Endothelial cell of umbilical vein (primary cell): ENCODE data around the gene MICAL3. TPM values are rescaled to one million over a fixed set of nuclear protein-coding genes. Genes with fewer than 3 reads are reported as not detected.

Source experiments
- BruUV-seq: library from RNA; stranded (reverse); fragments of 400-500 nt; replicated peaks from 2 replicates; lab custom pipeline; 2021; lab: Mats Ljungman, UMichigan
- CTCF ChIA-PET: fragments of 300-600, 350-600 bp; sonication (Branson Sonifier 250); formaldehyde crosslinking; loops from one replicate; lab custom pipeline; 2021; ENCODE audit warnings: antibody characterized with exemption, inconsistent platforms; lab: Charles Lee
- POLR2A ChIA-PET: fragments of 300-600, 350-600 bp; sonication (Branson Sonifier 250); formaldehyde crosslinking; loops from one replicate; lab custom pipeline; 2021; ENCODE audit warnings: antibody characterized with exemption, inconsistent platforms; lab: Charles Lee
- DNase-seq: peaks from one replicate; pipeline ENCODE4 v3.0.0-alpha.2; 2011; ENCODE audit warnings: low read depth, low spot score
- FAIRE-seq: peaks from 2 replicates; lab custom pipeline; 2011; peaks lifted over from hg19 to GRCh38; lab: Jason Lieb, UNC
- H2AFZ ChIP-seq: 2 replicates; pipeline ENCODE4 v1.6.0; 2012; ENCODE audit warnings: low read depth, low read length, control low read depth, inconsistent platforms
- H3K27ac ChIP-seq: 2 replicates; pipeline ENCODE4 v1.5.1; 2011; ENCODE audit warnings: low read depth, mild to moderate bottlenecking, control low read depth, low read length, moderate library complexity; ENCODE audit not compliant: insufficient read depth
- H3K27me3 ChIP-seq, 2 experiments: 2 replicates each; pipeline versions ENCODE4 v1.6.0 to v1.6.1; 2011; ENCODE audit warnings: low read length in 2 of 2, mixed read lengths in 1 of 2; ENCODE audit not compliant: control insufficient read depth in 2 of 2, insufficient read depth in 2 of 2
- H3K36me3 ChIP-seq, 2 experiments: 2 replicates in 1 of 2; 3 replicates in 1 of 2; pipeline ENCODE4 v1.5.1; 2011; ENCODE audit warnings: low read length in 2 of 2, mild to moderate bottlenecking in 1 of 2, moderate library complexity in 1 of 2; ENCODE audit not compliant: control insufficient read depth in 2 of 2, insufficient read depth in 2 of 2; ENCODE audit errors: extremely low read depth in 1 of 2
- H3K4me1 ChIP-seq: 3 replicates; pipeline ENCODE4 v1.5.1; 2011; ENCODE audit warnings: mild to moderate bottlenecking, low read length; ENCODE audit not compliant: control insufficient read depth, insufficient read depth; ENCODE audit errors: extremely low read depth
- H3K4me2 ChIP-seq: 2 replicates; pipeline ENCODE4 v1.6.1; 2011; ENCODE audit warnings: low read length, control low read depth, mixed read lengths; ENCODE audit not compliant: insufficient read depth
- H3K4me3 ChIP-seq, 3 experiments: fragments of 200-600 bp in 1 of 3; sonication (generic), shearing (Covaris generic) in 1 of 3; replicated peaks in 1 of 3; 2 replicates each; pipeline ENCODE4 v1.5.1; 2011 to 2016; ENCODE audit warnings: control low read depth in 3 of 3, low read length in 3 of 3, mild to moderate bottlenecking in 2 of 3, inconsistent platforms in 1 of 3, low read depth in 1 of 3, moderate library complexity in 1 of 3; ENCODE audit not compliant: insufficient read depth in 1 of 3
- H3K79me2 ChIP-seq: 2 replicates; pipeline ENCODE4 v1.6.0; 2012; ENCODE audit warnings: low read length, inconsistent platforms; ENCODE audit not compliant: control insufficient read depth, insufficient read depth
- H3K9ac ChIP-seq: replicated peaks from 2 replicates; pipeline ENCODE3; 2011; ENCODE audit warnings: low read length, control low read depth; ENCODE audit not compliant: insufficient read depth; ENCODE audit errors: extremely low read depth
- H3K9me1 ChIP-seq: replicated peaks from 3 replicates; pipeline ENCODE4 v1.6.0; 2011; ENCODE audit warnings: mild to moderate bottlenecking, low read length; ENCODE audit not compliant: control insufficient read depth, insufficient read depth; ENCODE audit errors: extremely low read depth
- H3K9me3 ChIP-seq: replicated peaks from 2 replicates; pipeline ENCODE4 v1.5.1; 2012; ENCODE audit warnings: low read length, inconsistent platforms; ENCODE audit not compliant: control insufficient read depth, insufficient read depth
- H4K20me1 ChIP-seq: replicated peaks from 2 replicates; pipeline ENCODE3; 2011; ENCODE audit warnings: mild to moderate bottlenecking, low read length; ENCODE audit not compliant: control insufficient read depth, insufficient read depth; ENCODE audit errors: extremely low read depth
- CTCF ChIP-seq, 2 donors: IDR thresholded peaks; 1 replicate in 1 of 2; 2 replicates in 1 of 2; pipeline ENCODE4 v1.5.1; 2011; ENCODE audit warnings: low read length in 2 of 2, mild to moderate bottlenecking in 2 of 2, moderate library complexity in 2 of 2, control low read depth in 1 of 2, inconsistent platforms in 1 of 2, low read depth in 1 of 2; ENCODE audit not compliant: insufficient read depth in 1 of 2; ENCODE audit errors: extremely low read depth in 1 of 2
- EZH2 ChIP-seq: IDR thresholded peaks from 2 replicates; pipeline ENCODE4 v1.6.1; 2012; ENCODE audit warnings: borderline replicate concordance, low read depth, mild to moderate bottlenecking, moderate library complexity, low read length, inconsistent platforms; ENCODE audit not compliant: severe bottlenecking
- FOS ChIP-seq: IDR thresholded peaks from 2 replicates; pipeline ENCODE4 v1.6.1; 2011; ENCODE audit warnings: mild to moderate bottlenecking, low read length, moderate library complexity, borderline replicate concordance; ENCODE audit not compliant: insufficient read depth
- GATA2 ChIP-seq: IDR thresholded peaks from 2 replicates; pipeline ENCODE4 v1.7.0; 2011; ENCODE audit warnings: low read depth, mild to moderate bottlenecking, moderate library complexity, mixed read lengths, low read length; ENCODE audit not compliant: insufficient read length, insufficient read depth
- JUN ChIP-seq: IDR thresholded peaks from 2 replicates; pipeline ENCODE4 v1.6.1; 2011; ENCODE audit warnings: borderline replicate concordance, low read depth; ENCODE audit not compliant: insufficient read length, insufficient read depth
- MYC ChIP-seq: IDR thresholded peaks from one replicate; pipeline ENCODE4 v1.6.1; 2011; ENCODE audit warnings: mild to moderate bottlenecking, low read depth, low read length
- POLR2A ChIP-seq: IDR thresholded peaks from 2 replicates; pipeline ENCODE4 v1.6.1; 2012; ENCODE audit warnings: low read depth, mild to moderate bottlenecking, control low read depth, low read length
- POLR2AphosphoS5 ChIP-seq: IDR thresholded peaks from 2 replicates; pipeline ENCODE4 v1.6.1; 2012; ENCODE audit warnings: low read depth, mild to moderate bottlenecking, control low read depth, low read length, moderate library complexity; ENCODE audit not compliant: insufficient read depth
- dilution Hi-C: fragments of 300-500 bp; cut with MboI; formaldehyde crosslinking; loops from one replicate; pipeline ENCODE4 v1.15.0; 2019; ENCODE audit warnings: low sequenced_read_pairs; ENCODE audit not compliant: extremely low pct_ligation_motif_present
- intact Hi-C: fragments of 100-400 bp; cut with micrococcal nuclease; formaldehyde crosslinking; loops from one replicate; pipeline ENCODE4 v1.10.0; 2022
- polyA plus RNA-seq, 4 experiments: library from polyadenylated mRNA; depleted of rRNA in 3 of 4; stranded (reverse) in 3 of 4; unstranded in 1 of 4; fragments of >200 nt; gene quantifications; 2 replicates each; pipeline versions ENCODE4 v1.2.1 to v1.2.3, GENCODE V29; 2011 to 2012; ENCODE audit warnings: missing spikeins in 1 of 4
- total RNA-seq: library from RNA; stranded (reverse); gene quantifications from 2 replicates; pipeline ENCODE4 v1.2.3, GENCODE V29; 2021
- TF ChIP-seq, protein P1 (sequence below): IDR thresholded peaks from 2 replicates; pipeline ENCODE4 v1.6.1; 2011; ENCODE audit not compliant: insufficient read depth, insufficient read length

The MICAL3 gene
- total and polyA plus RNA-seq, 2 donors (not counting 3 experiments of a cell fraction or from before 2014, with no cell fraction given): 14.5 to 63.7 TPM

DNA sequence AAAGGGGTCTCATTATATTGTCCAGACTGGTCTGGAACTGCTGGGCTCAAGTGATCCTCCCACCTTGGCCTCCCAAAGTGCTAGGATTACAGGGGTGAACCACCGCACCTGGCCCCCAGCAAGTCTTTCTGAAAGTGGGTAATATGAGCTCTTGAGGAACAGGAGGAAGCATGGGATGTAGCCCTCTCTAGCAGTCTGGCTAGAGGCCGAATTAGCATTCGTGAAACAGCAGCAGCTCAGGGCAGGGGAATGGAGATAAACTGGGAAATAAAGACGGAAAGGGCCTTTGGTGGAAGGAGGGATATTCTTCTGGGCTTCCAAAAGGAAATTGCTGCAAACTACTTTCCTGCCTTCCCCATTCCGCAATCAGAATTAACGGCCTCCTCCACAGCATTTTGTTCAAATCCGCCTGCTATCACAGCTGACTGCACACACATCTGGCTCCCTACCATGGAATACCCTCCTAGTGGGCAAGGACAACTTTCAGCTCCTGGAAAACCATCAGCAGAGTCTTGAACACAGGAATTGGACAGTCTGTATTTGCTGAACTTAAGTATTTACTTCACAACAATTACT is 44.3 kb downstream of the MICAL3 start:
- H2AFZ ChIP-seq: no peak overlapping the region
- H4K20me1 ChIP-seq: peaks cover 4% of the 10 kb centered on the region
- CTCF ChIA-PET: interaction anchor here (0.9 to 1.9 kb wide), 5 partner anchors 9 to 92 kb away, joined by 4 to 9 read pairs (median 6); partner anchors contain the start of gene MICAL3
- no TSS peak for BruUV-seq
- no peak overlapping the region for H3K9ac ChIP-seq
- peak; percentile 74 for FAIRE-seq
- DNase-seq: peak; percentile 24
- no peak overlapping the region for H3K27ac ChIP-seq
- intact Hi-C loops: loop anchor here (2.0 kb wide), 1 partner anchor 77 kb away; no protein-coding TSS in a partner anchor
- no peaks in the 10 kb centered on the region for H3K9me1 ChIP-seq
- H3K4me1 ChIP-seq: peaks cover 23% of the 10 kb centered on the region
- peaks cover 74% of the 10 kb centered on the region for H3K79me2 ChIP-seq
- no peaks in the 10 kb centered on the region for H3K36me3 ChIP-seq
- peak overlapping the region; percentile 64 for H3K4me2 ChIP-seq
- POLR2A ChIA-PET: no interaction called here
- no peaks in the 10 kb centered on the region for H3K9me3 ChIP-seq
- no peaks in the 10 kb centered on the region for H3K27me3 ChIP-seq
- H3K4me3 ChIP-seq: no peak overlapping the region
- dilution Hi-C loops: no loop called here
- no peak for TF ChIP-seq JUN

GRCh38 chr22:17978027-17978426 is 46.3 kb downstream of the MICAL3 start:
- POLR2A ChIA-PET: no interaction called here
- Histone ChIP-seq H3K4me1 (peaks cover 22% of the 10 kb centered on the region), H3K4me3 (no peak overlapping the region), H4K20me1 (peaks cover 4% of the 10 kb centered on the region), H3K9me1 (no peaks in the 10 kb centered on the region), H2AFZ (no peak overlapping the region), H3K9me3 (no peaks in the 10 kb centered on the region), H3K27ac (no peak overlapping the region), H3K4me2 (no peak overlapping the region), H3K36me3 (no peaks in the 10 kb centered on the region), H3K9ac (no peak overlapping the region), H3K27me3 (no peaks in the 10 kb centered on the region), H3K79me2 (peaks cover 78% of the 10 kb centered on the region)
- CTCF ChIA-PET: no interaction called here
- DNase-seq (no peak), FAIRE-seq (no peak)
- no TSS peak for BruUV-seq
- intact Hi-C loops: no loop called here
- dilution Hi-C loops: no loop called here
- TF ChIP-seq CTCF (IDR thresholded peaks at IDR 0.05; ENCODE audit: extremely low read depth in 1 of 2, insufficient read depth in 1 of 2, low read depth in 1 of 2, low read length in 2 of 2): no peak
- TF ChIP-seq GATA2: no peak
- no peak for TF ChIP-seq EZH2
- no peak for TF ChIP-seq POLR2A
- no peak for TF ChIP-seq JUN
- TF ChIP-seq FOS: no peak
- TF ChIP-seq MYC: no peak
- no peak for TF ChIP-seq POLR2AphosphoS5
- TF ChIP-seq, protein P1, sequence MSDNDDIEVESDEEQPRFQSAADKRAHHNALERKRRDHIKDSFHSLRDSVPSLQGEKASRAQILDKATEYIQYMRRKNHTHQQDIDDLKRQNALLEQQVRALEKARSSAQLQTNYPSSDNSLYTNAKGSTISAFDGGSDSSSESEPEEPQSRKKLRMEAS: no peak
